T1000 (cell line): ENCODE data around the gene YY1AP1.
A peak's percentile ranks its signal among the peaks of the same experiment; 100 is the strongest.
"Not testable (repeated sequence)": the region's sequence is repeated elsewhere in the genome, so short reads cannot be mapped to it uniquely, and the experiment has no call there.

Experiments
- DNase-seq: peaks from one replicate; lab custom pipeline; 2025; ENCODE audit warnings: mixed read lengths; lab: John Stamatoyannopoulos, UW

The YY1AP1 gene

DNA sequence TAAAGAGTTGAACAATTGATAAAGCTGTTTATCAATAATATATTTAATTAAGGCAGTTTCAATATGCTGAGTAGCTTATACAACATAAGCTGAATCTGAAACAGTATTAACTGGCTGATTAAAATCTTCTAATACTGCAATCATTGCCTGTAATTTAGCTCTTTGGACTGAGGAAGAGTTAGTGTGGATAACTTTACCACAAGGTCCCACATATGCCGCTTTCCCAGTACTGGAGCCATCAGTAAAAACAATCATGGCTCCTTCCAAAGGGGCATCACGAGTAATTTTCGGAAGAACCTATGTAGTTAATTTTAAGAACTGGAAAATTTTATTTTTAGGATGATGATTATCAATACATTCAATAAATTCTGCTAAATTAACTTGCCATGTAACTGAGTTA, 7.0 kb upstream of the YY1AP1 start:
- no peak for DNase-seq

DNA sequence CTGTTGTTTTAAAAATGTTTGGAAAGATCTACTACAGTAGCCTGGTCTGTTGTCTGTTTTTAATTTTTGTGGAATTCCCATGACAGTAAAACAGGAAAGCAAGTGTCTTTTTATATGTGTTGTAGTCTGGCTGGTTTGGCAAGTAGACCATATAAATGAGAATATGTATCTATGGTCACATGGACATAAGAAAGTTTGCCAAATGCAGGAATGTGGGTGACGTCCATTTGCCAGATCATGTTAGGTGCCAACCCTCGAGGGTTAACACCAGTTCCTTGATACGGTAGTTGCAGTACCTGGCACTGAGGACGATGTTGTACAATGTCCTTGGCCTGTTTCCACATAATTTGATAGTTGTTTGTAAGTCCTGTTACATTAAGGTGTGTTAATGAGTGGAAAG, 6.5 kb upstream of the YY1AP1 start:
- no peak for DNase-seq

DNA sequence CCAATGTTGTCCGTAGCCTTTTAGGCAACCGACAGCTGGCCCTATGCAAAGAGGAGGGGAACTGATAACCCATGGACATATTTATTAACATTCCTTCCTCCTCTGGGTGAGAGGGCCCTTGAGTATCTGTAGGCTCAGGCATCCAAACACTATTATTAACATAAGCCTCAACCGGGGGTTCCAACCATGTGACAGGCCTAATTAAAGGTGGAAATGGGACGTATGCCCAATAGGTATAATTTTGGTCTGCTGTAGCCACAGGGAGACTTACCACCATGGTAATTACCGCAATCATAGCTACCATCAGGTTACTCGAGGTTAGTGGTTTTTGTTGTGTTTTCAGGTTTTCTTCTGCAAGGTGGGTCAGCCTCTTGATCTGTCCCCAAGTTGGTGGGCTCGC, 5.6 kb upstream of the YY1AP1 start:
- DNase-seq = no peak

DNA sequence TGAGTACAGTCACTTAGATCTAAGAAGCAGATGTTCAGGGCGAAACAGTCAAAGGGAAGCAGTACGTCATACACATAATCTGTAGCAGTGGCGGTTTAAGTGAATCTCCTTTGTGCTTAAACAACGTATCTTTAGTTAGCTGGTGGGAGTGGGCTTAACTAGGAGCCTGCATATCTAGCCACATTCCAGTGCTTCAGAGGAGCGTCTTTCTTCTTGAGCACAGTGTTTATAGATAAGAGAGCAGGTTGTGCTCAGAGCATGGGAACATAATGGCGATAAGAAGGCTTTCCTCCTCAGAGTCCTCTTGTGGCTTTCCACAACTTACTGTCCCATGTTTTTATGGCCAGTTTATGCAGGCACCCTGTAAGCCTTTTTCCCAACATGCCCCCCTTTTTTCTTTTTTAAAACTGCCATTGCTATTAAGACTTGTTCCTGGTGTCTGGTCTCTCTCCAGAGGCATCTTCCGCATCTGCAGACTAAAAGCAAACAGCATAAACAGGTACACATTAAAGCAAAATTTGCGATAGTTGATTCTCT, 3.5 kb upstream of the YY1AP1 start:
- no peak for DNase-seq

DNA sequence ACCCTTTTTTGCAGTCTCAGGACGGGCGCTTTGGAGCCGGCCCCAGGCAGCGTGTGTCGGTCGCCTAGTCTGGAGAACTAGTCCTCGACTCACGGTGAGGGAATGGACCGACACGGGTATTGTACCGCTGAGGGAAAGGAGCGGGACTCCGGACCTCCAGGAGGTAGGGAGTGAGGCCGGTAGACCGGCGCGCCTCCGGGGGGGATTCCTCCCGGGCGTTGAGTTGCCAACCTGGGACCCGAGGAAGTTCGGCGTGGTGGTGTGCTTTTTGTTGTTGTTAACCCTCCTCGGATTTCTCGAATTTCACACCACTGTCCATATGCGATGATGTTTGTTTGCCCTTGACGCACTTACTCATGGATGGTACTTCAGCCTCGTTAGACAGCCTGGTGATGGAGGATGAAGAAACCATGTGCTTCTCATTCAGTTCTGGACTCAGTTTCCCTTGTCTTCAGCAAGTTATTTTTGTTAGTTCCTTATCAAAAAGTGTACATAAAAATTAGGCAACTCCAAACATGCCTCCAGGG, 570 bp upstream of the YY1AP1 start, which contains the start of gene DAP3:
DAP3 (plus strand) TSS at position 11 of the 527 bp plus-strand sequence. CDS start 20,689 bp downstream, outside the sequence.
- DNase-seq = not testable (repeated sequence)

DNA sequence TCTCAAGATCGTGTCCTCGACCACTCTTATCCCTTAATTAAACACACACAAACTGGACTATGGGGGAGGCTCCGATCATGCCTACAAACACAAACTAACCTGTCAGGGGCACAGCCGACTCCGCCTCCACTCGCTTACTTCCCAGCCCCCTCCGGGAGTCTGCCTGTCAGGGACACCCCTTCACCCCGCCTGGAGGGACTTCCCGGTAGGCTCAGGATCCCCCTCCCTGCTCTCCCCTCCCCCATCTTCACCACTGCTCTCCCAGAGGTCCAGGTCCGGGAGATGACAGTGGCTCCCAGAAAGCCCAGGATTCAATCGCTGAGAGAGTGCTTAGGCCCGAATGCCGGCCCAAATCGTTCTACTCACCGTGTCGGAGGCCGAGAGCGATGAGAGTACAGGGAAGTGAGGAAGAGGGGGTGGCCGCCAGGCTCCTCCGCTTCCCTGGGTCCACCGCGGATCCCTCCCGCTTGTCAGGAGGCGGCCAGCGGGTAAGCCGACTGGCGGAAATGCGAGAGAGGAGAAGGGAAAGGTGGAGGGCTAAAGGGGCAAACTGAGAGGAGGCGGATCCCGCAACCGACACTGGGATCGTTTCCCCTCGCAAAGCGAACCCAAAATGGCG, 760 bp downstream of the YY1AP1 start:
- DNase-seq = not testable (repeated sequence)

DNA sequence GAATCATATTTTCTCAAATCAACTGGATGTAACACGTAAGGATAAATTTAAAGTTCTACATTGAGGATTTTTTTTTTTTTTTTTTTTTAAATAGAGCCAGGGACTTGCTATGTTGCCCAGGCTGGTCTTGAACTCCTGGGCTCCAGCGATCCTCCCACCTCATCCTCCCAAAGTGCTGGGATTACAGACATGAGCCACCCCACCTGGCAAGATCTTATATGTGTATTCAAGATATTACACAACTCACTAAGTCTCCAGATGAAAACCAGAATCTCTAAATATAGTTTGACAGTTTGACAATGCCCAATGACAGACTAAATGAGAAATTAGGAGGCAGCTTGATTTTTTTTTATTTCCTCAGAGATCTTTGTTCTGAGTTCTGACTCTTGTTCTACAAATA, 6.8 kb downstream of the YY1AP1 start:
- DNase-seq = no peak

DNA sequence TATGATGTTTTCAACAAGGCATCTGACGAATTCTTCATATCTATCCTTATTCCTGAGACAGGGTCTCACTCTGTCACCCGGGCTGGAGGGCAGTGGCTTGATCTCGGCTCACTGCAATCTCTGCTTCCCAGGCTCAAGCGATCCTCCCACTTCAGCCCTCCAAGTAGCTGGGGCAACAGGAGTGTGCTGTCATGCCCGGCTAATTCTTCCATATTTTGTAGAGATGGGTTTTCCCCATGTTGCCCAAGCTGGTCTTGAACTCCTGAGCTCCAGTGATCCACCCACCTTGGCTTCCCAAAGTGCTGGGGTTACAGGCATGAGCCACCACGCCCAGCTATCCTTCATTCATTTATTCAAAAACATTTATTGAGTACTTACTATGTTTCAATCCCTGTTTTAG, 8.0 kb downstream of the YY1AP1 start:
- no peak for DNase-seq

DNA sequence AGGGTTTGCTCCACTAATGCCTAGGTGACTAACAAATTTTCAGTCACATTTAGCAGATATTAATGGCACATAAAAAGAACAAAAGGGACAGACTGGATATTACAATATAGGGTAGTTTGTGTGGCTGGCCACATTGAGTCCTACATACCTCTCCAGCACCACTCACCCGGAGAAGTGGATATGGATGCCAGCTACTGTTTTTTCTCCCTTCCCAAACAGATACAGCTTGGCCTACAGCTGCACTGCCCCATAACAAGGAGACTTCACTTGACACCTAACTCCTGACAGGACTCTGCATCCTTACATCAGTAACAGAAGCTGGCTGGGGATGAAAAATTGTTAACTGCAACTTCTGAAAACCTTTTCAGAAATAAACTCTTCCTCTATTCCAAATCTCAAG, 9.6 kb downstream of the YY1AP1 start:
- DNase-seq = not testable (repeated sequence)

DNA sequence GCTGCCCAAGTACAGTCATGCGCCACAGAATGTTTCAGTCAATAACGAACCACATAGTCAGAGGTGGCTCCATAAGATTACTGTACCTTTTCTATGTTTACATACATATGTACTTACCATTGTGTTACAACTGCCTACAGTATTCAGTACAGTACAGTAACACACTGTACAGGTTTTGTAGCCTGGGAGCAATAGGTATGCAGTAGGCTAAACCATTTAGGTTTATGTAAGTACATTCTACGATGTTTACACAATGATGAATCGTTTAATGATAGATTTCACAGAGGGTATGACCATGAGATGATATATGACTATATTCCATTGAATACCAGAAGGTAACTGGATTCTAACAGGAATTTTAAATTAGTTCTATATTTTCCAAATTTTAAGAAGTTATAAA, 10.5 kb downstream of the YY1AP1 start:
- no peak for DNase-seq

DNA sequence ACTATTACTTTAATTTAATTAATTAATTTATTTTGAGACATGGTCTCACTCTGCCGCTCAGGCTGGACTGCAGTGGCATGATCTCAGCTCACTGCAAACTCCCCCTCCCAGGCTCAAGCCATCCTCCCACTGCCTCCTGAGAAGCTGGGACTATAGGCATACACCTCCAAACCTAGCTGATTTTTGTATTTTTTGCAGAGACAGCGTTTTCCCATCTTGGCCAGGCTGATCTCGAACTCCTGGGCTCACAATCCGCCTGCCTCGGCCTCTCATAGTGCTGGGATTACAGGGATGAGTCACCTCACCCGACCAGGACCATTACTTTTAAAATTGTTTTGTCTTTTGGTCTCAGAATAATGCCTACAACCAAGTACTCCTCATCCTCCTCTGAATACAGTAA, 15.6 kb downstream of the YY1AP1 start:
- DNase-seq = no peak

DNA sequence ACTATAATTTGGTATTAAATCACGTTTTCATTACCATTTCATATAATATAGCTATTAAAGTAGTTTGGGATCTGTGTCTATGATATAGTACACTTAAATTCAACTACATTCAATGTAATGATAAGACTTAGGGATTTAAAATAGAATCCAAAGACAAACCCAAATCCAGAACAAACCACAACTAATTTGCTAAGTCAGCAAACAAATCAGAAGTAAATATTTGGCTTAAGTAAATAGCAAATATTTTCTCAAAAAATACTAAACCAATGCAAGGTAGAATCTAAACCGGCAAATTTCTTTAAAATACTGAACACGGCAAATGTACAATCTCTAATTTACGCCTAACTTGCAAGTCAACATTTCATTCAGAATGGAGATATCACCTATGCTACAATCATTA, 16.8 kb downstream of the YY1AP1 start:
- no peak for DNase-seq

DNA sequence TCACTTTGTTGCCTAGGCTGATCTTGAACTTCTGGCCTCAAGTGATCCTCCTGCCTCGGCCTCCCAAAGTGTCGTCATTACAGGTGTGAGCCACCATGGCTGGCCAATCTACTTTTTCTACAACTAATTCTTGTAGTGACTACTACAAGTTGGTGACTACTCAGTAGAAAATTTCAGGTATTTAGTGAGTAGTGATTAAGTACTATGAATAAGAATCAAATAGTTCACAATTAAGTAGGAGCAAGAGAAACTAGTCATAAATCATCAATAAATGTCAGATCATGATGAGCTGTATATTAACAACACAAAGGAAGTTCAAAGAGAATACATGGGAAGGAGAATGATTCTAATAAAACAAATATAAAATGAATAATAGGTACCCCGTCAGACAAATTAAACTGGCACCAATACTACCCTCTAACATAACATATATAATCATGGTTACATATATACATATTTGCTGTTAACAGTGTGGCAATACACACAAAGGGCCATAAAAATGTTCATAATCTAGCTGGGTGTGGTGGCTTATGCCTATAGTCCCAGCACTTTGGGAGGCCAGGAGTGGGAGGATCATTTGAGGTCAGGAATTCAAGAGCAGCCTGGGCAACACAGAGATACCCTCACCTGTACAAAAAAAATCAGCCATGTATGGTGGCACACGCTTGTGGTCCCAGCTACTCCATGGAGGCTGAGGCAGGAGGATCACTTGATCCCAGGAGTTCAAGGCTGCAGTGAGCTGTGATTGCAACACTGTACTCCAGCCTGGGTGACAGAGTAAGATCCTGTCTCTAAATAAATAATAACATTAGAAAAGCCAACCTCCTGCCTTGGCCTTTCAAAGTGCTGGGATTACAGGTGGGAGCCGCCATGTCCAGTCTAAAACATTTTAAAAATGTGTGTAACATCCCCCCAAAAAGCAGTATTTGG, 19.1 kb downstream of the YY1AP1 start:
- no peak for DNase-seq

DNA sequence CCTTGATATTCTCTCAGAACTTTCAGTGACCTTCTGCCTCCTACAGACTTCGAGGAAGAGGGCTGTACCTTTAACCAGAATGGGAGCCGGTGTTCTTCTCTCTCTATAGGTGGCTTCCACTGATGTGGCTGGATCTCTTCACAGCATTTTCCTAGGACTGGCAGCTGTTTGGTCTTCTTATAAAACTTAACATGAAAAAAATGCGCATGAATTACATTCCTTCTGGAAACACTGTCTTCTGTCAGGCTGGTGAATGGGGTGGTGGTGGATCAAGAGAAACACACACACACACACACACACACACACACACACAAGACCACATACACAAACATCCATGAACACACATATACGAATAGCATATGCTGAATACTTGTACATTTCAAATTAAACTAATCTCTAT, 27.3 kb downstream of the YY1AP1 start:
- not testable (repeated sequence) for DNase-seq

DNA sequence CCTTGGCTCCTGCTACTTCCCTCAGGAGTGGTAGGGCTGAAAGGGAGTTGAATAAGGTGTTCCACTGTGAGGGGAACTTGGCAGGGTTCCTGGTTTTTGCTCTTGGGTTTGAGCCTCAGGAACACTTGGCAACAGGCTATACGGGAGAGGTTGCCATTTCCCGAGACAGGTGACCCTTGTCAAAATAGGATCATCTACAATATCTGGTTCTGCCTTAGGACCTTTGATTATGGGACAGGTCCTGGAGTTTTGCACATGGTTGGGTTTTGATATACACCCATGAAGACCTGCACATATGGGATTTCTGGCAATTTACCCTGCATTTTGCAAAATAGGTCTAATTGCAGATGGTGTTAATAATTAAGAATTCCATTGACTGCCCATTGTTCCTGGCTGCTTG, 31.1 kb downstream of the YY1AP1 start:
- no peak for DNase-seq

DNA sequence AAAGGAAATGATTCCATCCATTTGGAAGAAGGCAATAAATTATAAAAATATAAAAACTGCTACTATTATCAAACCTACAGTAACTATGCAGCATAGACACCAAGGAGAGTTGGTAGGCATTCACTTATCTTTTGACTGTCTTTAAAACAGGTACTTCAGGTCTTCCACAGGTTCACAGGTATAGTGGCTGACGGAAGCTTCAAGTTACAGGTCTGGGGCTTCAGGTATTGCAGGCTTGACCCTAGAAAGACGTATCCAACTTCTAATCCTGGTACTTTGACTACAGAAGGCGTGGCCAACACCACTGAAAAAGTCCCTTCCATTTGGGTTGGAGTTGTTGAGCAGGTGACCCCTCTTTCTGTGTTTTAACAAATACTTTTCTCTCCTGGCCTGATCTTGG, 35.6 kb downstream of the YY1AP1 start:
- no peak for DNase-seq

DNA sequence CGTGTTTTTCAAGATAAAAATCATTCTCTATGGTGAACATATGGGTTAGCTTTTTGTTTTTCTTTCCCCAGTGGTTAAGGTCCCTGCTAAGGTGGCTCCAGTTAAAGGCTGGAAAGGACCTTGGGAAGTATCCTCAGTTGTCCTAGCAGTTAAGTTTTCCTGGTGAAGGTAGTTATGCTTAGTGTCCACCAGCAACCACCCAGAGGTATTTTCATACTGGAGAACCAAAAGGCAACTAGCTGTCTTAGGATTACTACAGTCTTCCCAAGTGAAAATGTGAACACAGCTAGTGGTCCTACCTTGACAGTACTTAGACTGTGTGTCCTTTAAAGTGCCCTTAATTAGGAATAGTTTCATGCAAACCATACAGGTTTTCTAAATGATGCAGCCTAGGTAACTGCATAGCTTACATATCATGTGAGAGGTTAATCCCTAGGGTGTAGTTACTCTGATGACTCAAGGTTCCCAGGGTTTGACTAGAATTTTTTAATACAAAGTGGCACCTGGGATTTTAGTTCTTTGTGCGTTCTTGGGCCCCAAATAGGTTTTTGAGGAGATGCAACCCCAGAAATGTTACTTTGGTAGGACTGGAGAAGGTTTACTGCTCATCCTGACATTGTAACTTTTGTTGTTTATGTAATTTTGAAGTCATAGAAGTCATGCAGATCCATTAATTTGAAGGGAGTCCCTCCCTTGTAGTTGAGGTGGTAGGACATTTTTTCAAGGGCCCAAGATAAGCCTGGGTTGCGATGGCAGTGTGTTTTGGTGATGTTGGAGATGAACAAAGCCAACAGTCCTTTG, 36.5 kb downstream of the YY1AP1 start:
- DNase-seq = no peak

DNA sequence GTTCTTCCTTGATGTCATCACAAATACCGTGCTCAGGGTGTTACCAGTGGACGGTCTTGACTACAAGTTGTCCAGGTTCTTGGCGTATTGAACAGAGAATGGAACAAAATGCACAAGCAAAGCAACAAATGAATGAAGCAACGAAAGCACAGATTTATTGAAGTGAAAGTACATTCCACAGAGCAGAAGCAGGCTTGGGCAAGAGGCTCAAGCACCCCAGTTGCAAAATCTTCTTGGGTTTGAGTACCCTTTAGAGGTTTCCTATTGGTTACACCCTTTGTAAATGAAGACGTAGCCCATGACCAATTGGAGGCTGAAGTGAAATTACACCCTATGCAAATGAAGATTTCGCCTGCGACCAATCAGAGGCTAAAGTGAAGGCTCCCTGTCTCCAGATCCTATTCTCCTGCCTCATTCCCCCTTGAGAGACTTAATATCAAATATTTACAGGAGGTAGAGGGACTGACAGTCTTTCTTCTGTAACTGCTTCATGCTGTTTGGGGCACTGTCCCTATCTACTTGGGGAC, 38.3 kb downstream of the YY1AP1 start:
- no peak for DNase-seq

DNA sequence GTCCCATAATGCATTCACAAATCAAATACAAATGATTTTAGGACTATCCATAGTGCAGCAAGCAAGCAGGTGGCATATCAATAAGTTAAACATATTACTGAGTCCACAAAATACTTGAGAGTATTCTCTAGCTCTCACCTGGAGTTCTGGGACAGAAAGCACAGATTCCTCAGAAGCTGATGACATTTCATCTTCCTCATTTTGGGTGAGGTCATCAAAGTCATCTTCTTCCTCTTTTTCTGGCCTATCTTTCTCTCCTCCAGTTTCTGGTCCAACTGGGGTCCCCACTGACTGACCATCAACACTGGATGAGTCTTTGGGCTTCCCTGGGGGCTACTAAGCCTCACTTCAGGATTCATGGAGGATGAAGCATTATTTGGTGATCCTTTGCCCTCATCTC, 38.9 kb downstream of the YY1AP1 start:
- DNase-seq = no peak

DNA sequence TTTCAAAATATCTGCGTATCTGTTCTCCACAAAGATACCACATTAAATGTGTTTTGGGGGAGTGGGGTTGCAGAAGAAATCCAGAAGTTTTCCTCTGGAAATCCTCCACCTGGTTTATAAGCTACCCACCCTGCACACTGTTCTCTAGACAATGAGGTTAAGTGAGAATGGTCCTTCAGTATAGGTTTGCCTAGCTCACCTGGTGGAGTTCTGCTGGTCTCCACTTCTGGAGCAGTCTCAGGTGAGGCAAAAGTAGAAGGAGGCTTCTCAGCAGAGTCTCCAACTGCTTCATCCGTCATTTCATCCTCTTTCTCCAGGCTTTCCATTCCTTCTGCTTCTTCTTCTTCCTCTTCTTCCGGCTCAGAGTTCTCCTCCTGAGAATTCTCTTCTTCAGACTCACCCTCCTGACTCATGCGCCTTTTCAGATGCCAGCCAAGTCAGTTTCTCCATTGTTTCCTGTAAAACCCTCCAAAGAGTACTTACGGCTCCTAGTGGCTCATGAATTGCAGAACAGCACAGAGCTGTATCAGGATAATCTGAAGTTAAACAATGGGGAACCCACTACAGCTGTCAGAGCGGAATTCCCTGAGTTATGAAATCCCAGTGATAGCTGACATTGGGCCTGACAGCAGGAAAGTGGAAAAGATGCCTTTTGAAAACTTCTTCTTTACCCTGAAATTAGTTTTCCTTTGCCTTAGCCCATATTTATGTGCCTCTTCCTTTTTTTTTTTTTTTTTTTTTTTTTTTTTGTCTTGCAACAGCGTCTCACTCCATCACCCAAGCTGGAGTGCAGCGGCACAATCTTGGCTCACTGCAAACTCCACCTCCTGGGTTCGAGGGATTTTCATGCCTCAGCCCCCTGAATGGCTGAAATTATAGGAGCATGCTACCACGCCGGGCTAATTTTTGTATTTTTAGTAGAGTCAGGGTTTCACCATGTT, 40.1 kb downstream of the YY1AP1 start:
- DNase-seq = peak; percentile 33

DNA sequence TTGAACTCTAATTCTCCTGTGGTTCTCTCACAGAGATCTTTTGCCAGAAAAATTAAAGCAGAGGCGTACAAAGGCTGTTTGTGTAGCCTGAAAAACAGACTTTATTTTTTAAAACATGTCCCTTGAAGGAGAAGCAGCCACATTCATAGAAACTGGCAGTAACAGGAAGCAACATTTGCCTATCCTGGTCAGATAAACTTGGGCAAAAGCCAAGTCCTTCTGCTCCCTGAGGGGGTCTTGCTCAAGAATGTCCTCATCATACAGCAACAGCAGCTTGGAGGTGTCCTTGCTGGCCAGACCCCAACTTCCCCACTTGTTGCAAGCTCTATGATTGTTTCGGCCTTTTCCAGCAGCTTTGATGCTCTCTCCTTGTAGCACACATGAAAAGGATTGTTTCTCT, 42.3 kb downstream of the YY1AP1 start:
- DNase-seq = no peak
